Loucy (cell line): ENCODE measurements around the gene ANKRD13D.
A peak's percentile ranks its signal among the peaks of the same experiment; 100 is the strongest.

Experiments
- H2AFZ ChIP-seq: fragments of 200-600 bp; sonication (generic); 2 replicates; pipeline ENCODE4 v1.6.0; 2016; ENCODE audit warnings: antibody characterized with exemption, mild to moderate bottlenecking, low read length, moderate library complexity
- H3F3A ChIP-seq: fragments of 200-600 bp; 2 replicates; pipeline ENCODE4 v1.6.0; 2016; ENCODE audit warnings: antibody characterized with exemption, low read depth, mild to moderate bottlenecking
- H3K27me3 ChIP-seq: fragments of 200-600 bp; sonication (generic); 2 replicates; pipeline ENCODE4 v1.6.1; 2014; ENCODE audit warnings: low read length, mild to moderate bottlenecking; ENCODE audit not compliant: insufficient read depth, poor library complexity, severe bottlenecking
- H3K36me3 ChIP-seq: fragments of 200-600 bp; sonication (generic); 2 replicates; pipeline ENCODE4 v1.6.1; 2016; ENCODE audit warnings: low read length; ENCODE audit not compliant: insufficient read depth
- H3K4me1 ChIP-seq: fragments of 200-600 bp; sonication (generic); 2 replicates; pipeline ENCODE4 v1.5.1; 2014; ENCODE audit warnings: low read length, mild to moderate bottlenecking; ENCODE audit not compliant: insufficient read depth, poor library complexity, severe bottlenecking
- H3K4me2 ChIP-seq: fragments of 200-600 bp; sonication (generic); 2 replicates; pipeline ENCODE4 v1.6.0; 2014; ENCODE audit warnings: antibody characterized with exemption, low read length, low read depth, mild to moderate bottlenecking; ENCODE audit not compliant: poor library complexity, severe bottlenecking
- H3K4me3 ChIP-seq: fragments of 200-600 bp; sonication (generic); 2 replicates; pipeline ENCODE4 v1.5.1; 2014; ENCODE audit warnings: low read length, mild to moderate bottlenecking, mixed read lengths; ENCODE audit not compliant: poor library complexity, severe bottlenecking
- H3K79me2 ChIP-seq: fragments of 200-600 bp; sonication (generic); 2 replicates; pipeline ENCODE4 v1.6.1; 2014; ENCODE audit warnings: low read length; ENCODE audit not compliant: insufficient read depth
- H3K9ac ChIP-seq: fragments of 200-600 bp; sonication (generic); 2 replicates; pipeline ENCODE4 v1.6.0; 2014; ENCODE audit warnings: mild to moderate bottlenecking, low read depth, low read length, moderate library complexity; ENCODE audit not compliant: poor library complexity, severe bottlenecking
- H3K9me2 ChIP-seq: fragments of 200-600 bp; sonication (generic); replicated peaks from 2 replicates; pipeline ENCODE4 v1.6.1; 2016; ENCODE audit warnings: low read depth, low read length, mixed read lengths
- H3K9me3 ChIP-seq: fragments of 200-600 bp; sonication (generic); 2 replicates; pipeline ENCODE4 v1.6.1; 2014; ENCODE audit warnings: mild to moderate bottlenecking, antibody characterized with exemption, low read length, low read depth; ENCODE audit not compliant: insufficient read depth
- H4K20me1 ChIP-seq: fragments of 200-600 bp; sonication (generic); 2 replicates; pipeline ENCODE4 v1.6.0; 2014; ENCODE audit warnings: antibody characterized with exemption, low read length, mild to moderate bottlenecking; ENCODE audit not compliant: insufficient read depth, poor library complexity, severe bottlenecking
- EZH2phosphoT487 ChIP-seq: fragments of 200-600 bp; IDR thresholded peaks from 2 replicates; pipeline ENCODE4 v1.6.1; 2018; ENCODE audit warnings: antibody characterized with exemption, mild to moderate bottlenecking, moderate library complexity, borderline replicate concordance
- TF ChIP-seq, protein P1 (sequence below): fragments of 200-600 bp; sonication (generic); conservative IDR thresholded peaks from 2 replicates; pipeline ENCODE4 v1.5.1; 2014; ENCODE audit warnings: mild to moderate bottlenecking, antibody characterized with exemption, low read length

ANKRD13D gene

DNA sequence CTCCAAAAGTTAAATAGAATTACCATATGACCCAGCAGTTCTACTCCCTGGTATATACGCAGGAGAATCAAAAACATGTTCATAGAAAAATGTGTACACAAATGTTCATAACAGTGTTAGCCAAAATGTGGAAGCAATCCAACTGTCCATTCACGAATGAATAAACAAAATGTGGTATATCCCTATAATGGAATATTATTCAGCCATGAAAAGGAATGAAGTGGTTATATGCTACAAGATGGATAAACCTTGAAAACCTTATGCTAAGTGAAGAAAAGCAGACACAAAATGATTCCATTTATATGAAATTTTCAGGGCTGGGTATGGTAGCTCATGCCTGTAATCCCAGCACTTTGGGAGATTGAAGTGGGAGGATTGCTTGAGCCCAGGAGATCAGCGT, 48.2 kb downstream of the ANKRD13D start:
- Histone ChIP-seq H3K9ac (no peak overlapping the region), H3K36me3 (no peaks in the 10 kb centered on the region), H3K4me3 (no peak overlapping the region), H3K9me2 (no peaks in the 10 kb centered on the region), H3K9me3 (no peaks in the 10 kb centered on the region), H2AFZ (no peak overlapping the region), H3F3A (no peaks in the 10 kb centered on the region), H3K4me2 (no peak overlapping the region), H3K79me2 (no peaks in the 10 kb centered on the region), H4K20me1 (no peaks in the 10 kb centered on the region), H3K4me1 (no peaks in the 10 kb centered on the region), H3K27me3 (no peaks in the 10 kb centered on the region)
- TF ChIP-seq EZH2phosphoT487, result no peak
- TF ChIP-seq, protein P1, sequence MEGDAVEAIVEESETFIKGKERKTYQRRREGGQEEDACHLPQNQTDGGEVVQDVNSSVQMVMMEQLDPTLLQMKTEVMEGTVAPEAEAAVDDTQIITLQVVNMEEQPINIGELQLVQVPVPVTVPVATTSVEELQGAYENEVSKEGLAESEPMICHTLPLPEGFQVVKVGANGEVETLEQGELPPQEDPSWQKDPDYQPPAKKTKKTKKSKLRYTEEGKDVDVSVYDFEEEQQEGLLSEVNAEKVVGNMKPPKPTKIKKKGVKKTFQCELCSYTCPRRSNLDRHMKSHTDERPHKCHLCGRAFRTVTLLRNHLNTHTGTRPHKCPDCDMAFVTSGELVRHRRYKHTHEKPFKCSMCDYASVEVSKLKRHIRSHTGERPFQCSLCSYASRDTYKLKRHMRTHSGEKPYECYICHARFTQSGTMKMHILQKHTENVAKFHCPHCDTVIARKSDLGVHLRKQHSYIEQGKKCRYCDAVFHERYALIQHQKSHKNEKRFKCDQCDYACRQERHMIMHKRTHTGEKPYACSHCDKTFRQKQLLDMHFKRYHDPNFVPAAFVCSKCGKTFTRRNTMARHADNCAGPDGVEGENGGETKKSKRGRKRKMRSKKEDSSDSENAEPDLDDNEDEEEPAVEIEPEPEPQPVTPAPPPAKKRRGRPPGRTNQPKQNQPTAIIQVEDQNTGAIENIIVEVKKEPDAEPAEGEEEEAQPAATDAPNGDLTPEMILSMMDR, result no peak

DNA sequence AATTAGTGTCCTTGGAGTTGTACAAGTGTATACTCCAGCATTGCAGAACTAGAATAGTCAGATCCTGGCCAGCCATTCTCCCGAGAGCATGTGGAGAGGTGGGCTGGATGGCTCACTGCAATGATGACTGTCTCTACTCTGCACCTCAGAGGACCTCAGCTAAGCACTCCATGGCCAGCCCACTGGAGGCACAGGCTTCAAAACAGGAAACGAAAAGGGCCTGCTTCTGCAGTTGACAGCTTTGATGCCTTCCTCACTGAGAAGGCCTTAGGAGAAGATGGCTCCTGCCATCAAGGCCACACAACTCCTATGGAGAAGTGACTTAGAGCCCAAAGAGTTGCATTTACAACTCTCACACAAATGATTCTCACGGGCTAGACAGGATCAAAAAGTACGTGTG, 55.2 kb downstream of the ANKRD13D start:
- H3K9ac ChIP-seq, result peak overlapping the region; percentile 20
- peaks cover 18% of the 10 kb centered on the region for H3K4me1 ChIP-seq
- no peak overlapping the region for H3K4me2 ChIP-seq

DNA sequence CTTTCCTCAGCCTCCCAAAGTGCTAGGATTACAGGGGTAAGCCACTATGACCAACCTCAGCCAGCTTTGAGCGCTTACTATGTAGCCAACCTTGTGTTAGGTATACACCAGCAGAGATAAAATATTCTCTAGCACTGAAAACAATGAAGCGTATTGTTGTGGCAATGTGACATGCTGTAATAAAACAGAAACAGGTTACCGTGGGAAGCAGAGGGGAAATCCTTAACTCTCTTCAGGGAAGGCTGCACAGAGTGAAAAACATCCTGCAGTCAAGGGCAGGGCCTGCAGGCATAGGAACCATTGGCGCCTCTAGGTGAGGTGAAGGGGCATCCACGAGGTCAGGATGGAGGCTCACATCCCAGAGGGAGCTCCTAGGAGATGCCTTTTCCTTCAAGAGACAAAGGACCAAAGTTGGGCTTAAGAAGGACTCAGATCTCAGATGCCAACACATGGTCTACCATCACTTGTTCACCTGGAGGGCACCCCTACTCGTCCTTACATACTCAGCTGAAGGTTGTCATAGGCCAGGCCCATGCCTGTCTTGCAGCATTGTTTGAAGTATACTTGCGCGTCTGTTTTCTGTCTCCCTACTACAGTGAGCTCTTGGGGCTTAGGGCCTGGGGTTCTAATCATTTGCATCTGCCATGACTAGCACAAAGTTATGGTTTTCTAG, 56.3 kb downstream of the ANKRD13D start:
- H3K9me3 ChIP-seq, result no peaks in the 10 kb centered on the region
- peaks cover 18% of the 10 kb centered on the region for H3K4me1 ChIP-seq
- H3K4me2 ChIP-seq, result no peak overlapping the region
- no peaks in the 10 kb centered on the region for H3K9me2 ChIP-seq
- no peaks in the 10 kb centered on the region for H3K36me3 ChIP-seq
- H3F3A ChIP-seq, result no peaks in the 10 kb centered on the region
- H4K20me1 ChIP-seq, result no peaks in the 10 kb centered on the region
- peak overlapping the region; percentile 20 for H3K9ac ChIP-seq
- no peaks in the 10 kb centered on the region for H3K79me2 ChIP-seq
- no peak overlapping the region for H3K4me3 ChIP-seq
- H3K27me3 ChIP-seq, result no peaks in the 10 kb centered on the region
- TF ChIP-seq, protein P1, result no peak
- no peak for TF ChIP-seq EZH2phosphoT487
- H2AFZ ChIP-seq, result peak overlapping the region; percentile 17; the same call in 1 of the 2 replicates

More for the DNA sequence above, 55.2 kb downstream of the ANKRD13D start:
- Histone ChIP-seq H2AFZ (no peak overlapping the region), H3K27me3 (no peaks in the 10 kb centered on the region), H3K79me2 (no peaks in the 10 kb centered on the region), H3K9me3 (no peaks in the 10 kb centered on the region), H4K20me1 (no peaks in the 10 kb centered on the region), H3F3A (no peaks in the 10 kb centered on the region), H3K36me3 (no peaks in the 10 kb centered on the region), H3K9me2 (no peaks in the 10 kb centered on the region), H3K4me3 (no peak overlapping the region)
- TF ChIP-seq EZH2phosphoT487, result no peak
- TF ChIP-seq, protein P1, result no peak
